Medulla oblongata (tissue), 1 donor: Measurements from ENCODE around the gene APCDD1L.

Source experiments
- DNase-seq: peaks from one replicate; pipeline ENCODE4 v3.0.0-alpha.2; 2015; ENCODE audit errors: extremely low spot score

Gene APCDD1L

GRCh38 chr20:58515233-58516212, at the start of gene APCDD1L:
APCDD1L (minus strand) TSS chr20:58515399; CDS start chr20:58514707, 692 bp downstream.
- no peak for DNase-seq

GRCh38 chr20:58559368-58559729, 44.1 kb upstream of the APCDD1L start:
- DNase-seq = no peak

DNA sequence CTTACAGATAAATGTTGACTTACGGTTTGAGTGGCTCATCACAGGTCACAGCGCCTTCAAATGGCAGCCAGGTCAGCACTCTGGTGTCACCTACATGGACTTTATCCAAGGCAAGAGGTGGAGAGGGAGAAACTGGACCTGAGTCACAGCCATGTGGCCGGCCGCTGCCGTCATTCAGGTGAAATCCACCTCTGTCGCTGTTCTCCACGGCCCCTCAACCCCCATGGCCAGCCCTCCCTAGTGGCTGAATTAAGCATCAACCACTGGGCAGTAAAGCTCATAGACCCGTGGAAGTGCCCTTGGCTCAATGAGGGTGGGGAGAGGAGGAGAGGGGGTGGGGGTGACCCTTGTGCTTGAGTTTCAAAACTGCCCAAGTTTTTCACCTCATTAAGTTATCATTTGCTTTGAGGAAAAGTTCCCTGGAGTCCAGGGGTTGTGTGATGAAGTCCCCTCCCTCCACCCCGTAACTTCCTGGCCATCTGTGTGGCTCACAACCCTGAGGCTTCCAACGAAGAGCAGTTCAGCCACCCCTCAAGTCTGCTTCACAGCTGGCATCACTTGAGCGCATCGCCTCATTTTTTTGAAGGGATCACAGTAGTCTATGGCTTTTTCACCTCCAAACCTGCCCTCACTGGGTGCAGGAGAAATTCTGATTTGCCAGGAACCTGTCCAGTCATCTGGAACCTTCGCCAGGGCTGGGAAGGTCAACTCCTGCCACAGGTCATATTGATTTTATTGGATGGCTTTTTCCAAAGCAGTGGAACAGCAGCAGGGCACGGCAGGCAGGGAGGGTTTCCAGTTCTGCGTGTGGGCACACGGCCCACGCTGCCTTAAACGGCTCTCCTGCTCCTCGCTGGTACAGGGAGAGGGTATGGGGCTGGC, 43.5 kb upstream of the APCDD1L start:
- DNase-seq = no peak

DNA sequence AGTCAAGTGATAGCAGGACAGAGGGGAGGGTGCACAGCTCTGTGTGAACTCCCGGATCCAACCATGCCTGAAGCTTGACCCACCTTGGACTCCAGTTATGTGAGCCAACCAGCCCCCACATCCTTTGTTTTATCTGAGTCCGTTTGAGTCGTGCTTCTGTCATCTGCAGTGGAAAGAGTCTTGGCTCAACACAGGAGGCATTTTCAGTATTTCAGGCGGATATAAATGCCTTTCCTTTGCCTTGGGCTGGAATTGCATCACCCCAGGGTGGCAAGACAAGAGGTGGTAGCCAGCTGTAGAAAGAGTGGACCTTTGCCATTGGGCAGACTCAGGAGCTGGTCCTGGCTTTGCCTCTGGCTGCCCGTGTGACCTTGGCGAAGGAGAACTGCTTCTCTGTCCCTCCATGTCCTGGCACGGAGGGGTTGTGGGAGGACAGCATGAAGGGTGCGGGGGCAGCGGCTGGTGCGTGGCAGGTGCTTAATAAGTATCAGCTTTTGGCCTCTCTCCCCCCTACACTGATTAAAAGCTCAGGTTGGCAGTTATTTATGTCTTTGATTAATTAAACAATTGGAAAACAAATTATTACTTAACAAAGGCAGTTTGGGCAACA, 42.6 kb upstream of the APCDD1L start:
- DNase-seq = no peak

DNA sequence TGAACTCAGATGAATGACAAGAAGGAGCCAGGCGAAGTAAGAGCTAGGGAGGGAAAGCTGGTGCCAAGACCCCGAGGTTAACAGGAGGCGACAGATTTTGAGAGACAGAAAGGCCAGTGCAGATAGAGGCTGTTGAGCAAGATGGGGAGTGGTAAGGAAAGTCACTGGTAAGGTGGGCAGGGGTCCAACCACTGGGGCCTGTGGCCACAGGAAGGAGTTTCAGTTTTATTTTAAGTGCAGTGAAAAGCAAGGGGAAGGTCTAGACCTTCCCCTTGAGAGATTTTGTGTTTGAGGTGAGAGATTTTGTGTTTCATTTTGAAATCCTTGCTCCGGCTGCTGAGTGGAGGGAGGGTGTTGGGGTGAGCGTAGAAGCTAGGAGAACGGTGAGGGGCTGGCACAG, 41.8 kb upstream of the APCDD1L start:
- no peak for DNase-seq

DNA sequence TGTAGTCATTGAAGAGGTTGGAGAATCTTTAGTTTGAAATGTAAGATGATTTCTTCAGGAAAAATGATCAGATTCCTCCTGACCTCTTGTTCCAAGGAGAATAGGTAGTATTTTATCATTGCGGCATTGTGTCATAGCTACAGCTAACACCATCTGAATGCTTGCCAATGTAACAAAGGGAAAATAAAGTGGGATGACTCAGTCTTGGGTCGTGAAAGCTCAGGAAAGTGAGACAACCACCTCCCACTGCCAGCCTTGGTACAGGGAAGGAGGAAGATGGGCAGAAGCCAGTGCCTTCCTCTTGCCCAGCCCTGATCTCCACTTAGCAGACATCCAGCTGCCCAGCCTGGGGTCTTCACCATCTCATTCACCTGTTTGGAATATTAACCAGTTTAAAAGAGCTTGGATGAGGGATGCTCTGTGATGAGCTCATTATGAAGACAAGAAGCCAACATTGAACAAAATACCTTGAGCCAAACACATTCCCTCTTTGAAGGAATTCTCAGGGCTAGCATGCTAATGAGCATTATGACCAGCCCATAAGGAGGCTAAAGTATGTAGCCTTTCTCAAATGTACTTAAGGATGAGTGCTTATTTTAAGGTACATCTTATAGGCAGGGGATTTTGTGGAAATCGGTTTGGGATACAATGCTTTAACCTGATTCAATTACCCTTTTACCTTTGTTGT, 40.0 kb upstream of the APCDD1L start:
- no peak for DNase-seq

- no peak for DNase-seq
Observed at GRCh38 chr20:58554541-58554940, 39.3 kb upstream of the APCDD1L start.

DNA sequence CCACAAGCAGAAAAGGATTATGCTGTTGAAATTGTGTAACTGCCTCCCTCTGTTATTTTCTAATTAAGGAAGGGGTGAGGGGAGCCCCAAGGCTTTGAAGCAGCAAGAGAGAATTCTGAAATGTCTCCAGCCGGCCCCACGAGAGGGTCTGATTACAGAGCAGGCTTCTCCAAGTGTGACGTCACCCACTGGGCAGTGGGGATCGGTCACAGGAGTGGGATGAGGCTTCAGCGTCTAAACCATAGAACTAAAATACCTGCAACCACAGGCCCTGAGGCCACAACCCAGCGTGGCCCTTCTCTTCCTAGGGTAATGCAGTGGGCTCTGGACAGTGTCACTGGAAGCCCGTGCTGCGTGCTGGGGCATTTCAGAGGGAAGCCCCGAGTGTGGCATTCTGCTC, 38.6 kb upstream of the APCDD1L start:
- no peak for DNase-seq

DNA sequence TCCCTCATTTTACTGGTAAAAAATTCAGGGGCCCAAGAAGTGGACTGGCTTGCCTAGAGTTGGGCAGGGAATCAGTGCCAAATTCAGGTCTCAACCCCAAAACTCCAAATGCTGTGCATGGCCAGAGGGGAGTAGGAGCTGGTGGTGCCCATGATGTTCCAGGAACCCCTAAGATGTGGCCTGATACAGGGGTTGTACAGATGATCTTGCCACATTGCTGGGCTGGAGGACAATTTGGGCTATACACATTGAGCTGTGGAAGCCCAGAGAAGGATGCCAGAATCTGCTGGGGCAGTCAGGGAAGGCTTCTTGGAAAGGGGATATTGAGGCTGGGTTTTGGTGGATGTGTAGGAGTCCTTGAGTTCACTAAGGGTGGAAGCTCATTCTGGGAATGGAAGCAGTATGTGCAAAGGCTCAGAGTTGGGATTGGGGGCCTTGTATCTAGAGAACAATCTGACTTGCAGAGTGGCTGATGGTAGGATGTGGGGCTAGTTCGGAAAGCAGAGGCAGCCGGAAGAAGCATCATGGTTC, 38.0 kb upstream of the APCDD1L start:
- DNase-seq = no peak

GRCh38 chr20:58552366-58552934, 37.3 kb upstream of the APCDD1L start:
- no peak for DNase-seq

GRCh38 chr20:58551631-58552030, 36.4 kb upstream of the APCDD1L start:
- no peak for DNase-seq

GRCh38 chr20:58550275-58551059, 35.3 kb upstream of the APCDD1L start:
- no peak for DNase-seq

DNA sequence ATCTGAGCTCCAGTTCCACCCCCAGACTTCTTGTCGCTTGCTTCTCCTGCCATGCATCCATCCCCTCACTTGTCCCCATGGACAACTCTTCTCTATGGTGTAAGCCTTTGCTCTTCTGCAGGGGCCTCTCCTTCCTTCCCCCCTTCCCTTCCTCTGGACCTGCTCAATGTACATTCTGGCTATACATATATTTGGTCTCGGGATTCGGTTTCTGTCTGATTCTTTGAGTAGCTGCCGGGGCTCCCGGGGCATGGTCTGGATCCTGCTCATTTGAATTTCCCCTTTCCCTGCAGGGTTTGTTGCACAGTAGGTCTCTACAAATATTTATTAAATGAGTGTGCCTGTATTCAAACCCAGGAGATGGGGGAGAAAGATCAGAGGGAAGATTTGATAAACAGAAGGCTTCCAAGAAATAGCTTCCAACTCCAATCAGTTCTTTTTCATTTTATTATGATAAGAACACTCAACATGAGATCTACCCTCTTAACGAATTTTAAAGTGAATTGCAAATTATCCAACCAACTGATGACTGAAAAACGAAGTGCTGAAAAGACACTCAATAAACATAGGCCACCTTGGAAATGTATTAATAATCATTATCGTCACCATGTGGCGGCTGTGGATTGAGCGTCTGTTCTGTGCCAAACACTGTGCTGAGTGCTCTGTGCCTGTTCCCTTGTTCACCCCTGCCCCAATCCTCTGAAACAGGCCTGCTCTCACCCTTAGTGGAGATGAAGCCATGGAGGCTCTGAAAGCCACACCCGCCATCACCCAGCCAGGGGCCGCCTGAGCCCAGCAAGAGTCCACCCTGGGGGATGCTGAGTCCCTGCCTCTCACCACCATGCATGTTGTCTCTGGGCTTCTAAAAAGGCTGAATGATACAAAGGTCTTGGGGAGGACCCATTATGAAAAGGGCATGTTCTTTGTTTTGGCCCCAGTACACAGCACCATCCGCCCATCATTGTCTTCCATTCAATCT, 34.3 kb upstream of the APCDD1L start:
- no peak for DNase-seq

DNA sequence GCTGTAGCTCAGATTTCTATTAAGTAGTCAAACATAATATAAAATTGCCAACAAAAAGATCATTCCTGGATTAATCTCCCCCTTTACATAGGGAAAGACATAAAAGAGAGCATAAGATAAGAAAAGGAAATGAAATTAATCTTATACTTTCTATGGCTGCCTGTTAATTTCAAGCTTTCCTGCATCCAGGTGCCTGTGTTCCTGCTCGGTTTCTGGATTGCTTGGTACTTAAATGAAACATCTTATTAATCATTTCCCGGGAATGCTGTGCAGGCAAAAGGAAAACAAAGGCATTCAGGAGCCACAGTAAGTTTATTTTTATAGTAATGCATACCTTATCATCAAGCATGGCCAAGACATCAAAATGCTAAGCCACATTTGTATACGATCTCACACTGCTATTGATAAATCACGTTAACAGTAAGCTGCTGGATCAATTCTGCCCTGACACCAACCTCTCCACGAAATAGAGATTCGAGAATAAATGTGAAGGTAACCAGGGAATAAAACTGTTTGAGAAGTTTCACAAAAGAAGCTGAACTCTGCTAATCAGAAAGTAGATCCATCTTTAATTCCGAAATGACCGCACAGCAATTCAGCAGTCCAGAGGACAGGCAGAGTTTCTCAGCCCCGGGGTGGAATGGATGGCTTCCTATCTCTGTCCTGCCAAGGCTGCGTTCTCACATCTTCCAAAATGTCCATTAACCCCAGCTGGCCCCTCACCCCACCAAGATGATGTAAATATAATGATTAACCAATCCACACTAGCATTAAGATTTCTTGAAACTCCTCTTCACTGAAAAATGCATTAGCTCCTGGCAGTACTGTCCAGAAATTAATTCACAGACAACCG, 32.6 kb upstream of the APCDD1L start:
- DNase-seq = no peak

DNA sequence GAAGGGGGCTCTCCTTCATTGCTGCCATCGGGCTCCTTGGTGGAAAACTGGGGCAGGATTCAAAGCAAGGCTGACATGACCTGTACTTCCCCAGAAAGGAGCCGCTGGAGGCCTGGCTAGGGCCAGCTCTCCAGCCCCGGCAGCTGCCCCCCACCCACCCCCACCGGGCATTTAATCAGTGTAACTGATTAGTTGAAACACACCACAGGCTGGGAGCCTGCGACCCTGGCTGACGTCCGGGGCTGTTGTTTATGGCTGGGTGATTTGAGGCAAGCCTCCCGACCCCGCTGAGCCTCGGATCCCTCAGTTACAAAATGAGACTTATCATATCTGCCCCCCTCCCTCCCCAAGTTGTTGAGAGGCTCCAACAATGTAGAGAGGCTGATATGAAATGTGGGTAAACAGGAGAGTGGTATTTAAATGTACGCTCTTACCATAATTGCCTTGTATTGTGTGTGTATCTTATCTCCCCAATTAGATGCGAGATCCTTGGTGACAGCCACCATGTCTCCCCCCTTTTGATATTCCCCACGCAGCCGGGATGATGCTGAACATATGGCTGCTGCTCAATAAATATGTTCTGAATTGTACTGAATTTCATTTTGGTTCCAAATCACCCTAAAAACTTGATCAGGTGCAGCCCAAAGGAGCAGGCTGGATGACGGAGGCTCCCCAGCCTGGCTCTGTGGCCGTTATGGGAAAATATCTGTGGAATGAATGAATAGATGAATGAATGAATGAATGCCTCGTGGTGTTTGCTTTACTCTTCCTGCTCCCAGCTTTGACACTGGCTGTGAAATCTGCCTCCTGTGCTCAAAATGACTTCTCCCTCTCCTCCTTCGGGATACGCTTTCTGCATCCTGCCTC, 31.8 kb upstream of the APCDD1L start:
- no peak for DNase-seq

DNA sequence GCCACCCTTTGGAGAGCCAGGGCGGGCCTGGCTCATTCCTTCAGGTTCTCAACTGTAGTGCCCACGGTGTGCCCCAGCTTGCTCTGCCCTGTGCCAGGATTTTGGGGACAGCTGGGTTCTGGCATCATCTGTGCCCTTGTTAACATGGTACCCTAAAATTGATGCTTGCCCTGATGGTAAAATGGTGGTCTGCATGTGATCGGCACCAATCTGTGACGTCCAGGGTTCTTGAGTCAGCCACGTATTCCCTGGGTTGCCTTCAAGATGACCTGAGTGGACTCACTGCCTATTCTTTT, 31.2 kb upstream of the APCDD1L start:
- DNase-seq = no peak
